GM12874 (cell line): ENCODE data around the gene DOK1.

Experiments
- CTCF ChIP-seq: IDR thresholded peaks from 2 replicates; pipeline ENCODE4 v1.5.1; 2011; ENCODE audit warnings: low read depth, mild to moderate bottlenecking, control low read depth, low read length, moderate library complexity; ENCODE audit not compliant: insufficient read depth

DOK1 gene

GRCh38 chr2:74522516-74522915 is 32.0 kb upstream of the DOK1 start:
- TF ChIP-seq CTCF, result no peak

- TF ChIP-seq CTCF, result no peak
Measured at GRCh38 chr2:74524005-74524404, 30.5 kb upstream of the DOK1 start.

- TF ChIP-seq CTCF, result no peak
Measured at GRCh38 chr2:74524955-74525716, 29.4 kb upstream of the DOK1 start.

GRCh38 chr2:74525717-74526648 is 28.5 kb upstream of the DOK1 start, which contains the start of gene DQX1:
TSS of gene DQX1 (minus strand) at chr2:74526231. CDS start at chr2:74525729, 502 bp downstream.
- no peak for TF ChIP-seq CTCF

GRCh38 chr2:74526649-74527230 is 27.8 kb upstream of the DOK1 start:
- TF ChIP-seq CTCF, result no peak

- no peak for TF ChIP-seq CTCF
Measured at GRCh38 chr2:74527741-74528140, 26.8 kb upstream of the DOK1 start.
